Stimulated activated CD4-positive, alpha-beta T cell treated with anti-CD3 and anti-CD28 coated beads, Interleukin-12 subunit alpha, Interleukin-12 subunit beta, amount 100 ng/mL, for 4 hours (primary cell): ENCODE results near the gene PSMB10.
"Not testable (repeated sequence)": the region's sequence is repeated elsewhere in the genome, so short reads cannot be mapped to it uniquely, and the experiment has no call there.

Experiments used
- DNase-seq: peaks from one replicate; pipeline ENCODE4 v3.0.0-alpha.2; 2020

The PSMB10 gene

GRCh38 chr16:67924140-67924906 is 12.3 kb downstream of the PSMB10 start:
- no peak for DNase-seq

GRCh38 chr16:67923414-67924116 is 13.1 kb downstream of the PSMB10 start:
- no peak for DNase-seq

- no peak for DNase-seq
Observed at GRCh38 chr16:67922740-67923139, 13.9 kb downstream of the PSMB10 start.

- no peak for DNase-seq
Observed at GRCh38 chr16:67922221-67922620, 14.4 kb downstream of the PSMB10 start.

- no peak for DNase-seq
Observed at GRCh38 chr16:67919622-67920221, 16.9 kb downstream of the PSMB10 start.

GRCh38 chr16:67917852-67918236 is 18.8 kb downstream of the PSMB10 start:
- DNase-seq = peak; percentile 40

- no peak for DNase-seq
Observed at GRCh38 chr16:67917140-67917851, 19.4 kb downstream of the PSMB10 start.

GRCh38 chr16:67915831-67916723 is 20.6 kb downstream of the PSMB10 start:
- no peak for DNase-seq

GRCh38 chr16:67915496-67915769 is 21.2 kb downstream of the PSMB10 start:
- DNase-seq = not testable (repeated sequence)

GRCh38 chr16:67914758-67915495 is 21.7 kb downstream of the PSMB10 start:
- no peak for DNase-seq

- no peak for DNase-seq
Observed at GRCh38 chr16:67910158-67910557, 26.5 kb downstream of the PSMB10 start.

GRCh38 chr16:67909056-67909742 is 27.5 kb downstream of the PSMB10 start:
- no peak for DNase-seq

GRCh38 chr16:67907397-67908180 is 29.1 kb downstream of the PSMB10 start:
- DNase-seq = no peak

- DNase-seq = no peak
Observed at GRCh38 chr16:67902831-67903230, 33.8 kb downstream of the PSMB10 start.

- no peak for DNase-seq
Observed at GRCh38 chr16:67901734-67902133, 34.9 kb downstream of the PSMB10 start.

- no peak for DNase-seq
Observed at GRCh38 chr16:67897231-67897630, 39.4 kb downstream of the PSMB10 start.

GRCh38 chr16:67893743-67894399 is 42.8 kb downstream of the PSMB10 start:
- no peak for DNase-seq

- peak; percentile 94 for DNase-seq
Observed at GRCh38 chr16:67892899-67893742, 43.5 kb downstream of the PSMB10 start, which contains the start of gene PSKH1. Gene PSKH1 (plus strand): TSS chr16:67893254. CDS start chr16:67908750, 15,496 bp downstream.

GRCh38 chr16:67892375-67892774 is 44.3 kb downstream of the PSMB10 start:
- DNase-seq = no peak
